Natural killer cell (primary cell): Measurements from ENCODE around the gene RHOT2. TPM values are rescaled to one million over a fixed set of nuclear protein-coding genes. Genes with fewer than 3 reads are reported as not detected.

Experiments used
- ATAC-seq, 3 donors: fragments of 150-1000 bp in 2 of 3; fragments of 200-7000 bp in 1 of 3; cut with Tn5 transposase; 1 replicate in 1 of 3; 2 replicates in 2 of 3; pipeline ENCODE4 v1.10.0; 2021; ENCODE audit warnings: mild to moderate bottlenecking in 2 of 3, moderate library complexity in 2 of 3
- DNase-seq, 2 donors: peaks; one replicate each; pipeline versions ENCODE4 v3.0.0 to v3.0.0-alpha.2; 2013 to 2021; ENCODE audit warnings: mixed read lengths in 1 of 2
- H3K27ac ChIP-seq: one replicate; pipeline ENCODE4 v1.5.1; 2013; ENCODE audit warnings: mild to moderate bottlenecking, low read length
- H3K27me3 ChIP-seq: one replicate; pipeline ENCODE4 v1.6.1; 2013; ENCODE audit warnings: low read length; ENCODE audit not compliant: control insufficient read depth, insufficient read depth
- H3K36me3 ChIP-seq: one replicate; pipeline ENCODE4 v1.6.1; 2013; ENCODE audit warnings: low read length; ENCODE audit not compliant: control insufficient read depth, insufficient read depth
- H3K4me1 ChIP-seq: one replicate; pipeline ENCODE4 v1.6.1; 2013; ENCODE audit warnings: low read length; ENCODE audit not compliant: control insufficient read depth, insufficient read depth
- H3K4me3 ChIP-seq: one replicate; pipeline ENCODE4 v1.5.1; 2013; ENCODE audit warnings: low read length
- H3K9me3 ChIP-seq: one replicate; pipeline ENCODE4 v1.6.1; 2013; ENCODE audit warnings: low read length; ENCODE audit not compliant: control insufficient read depth, insufficient read depth
- H3K27ac Mint-ChIP-seq, 2 donors: one replicate each; pipeline ENCODE4 v1.8.0; 2022; ENCODE audit warnings: mild to moderate bottlenecking in 2 of 2, mixed read lengths in 2 of 2, moderate library complexity in 1 of 2
- H3K27me3 Mint-ChIP-seq, 2 donors: one replicate each; pipeline ENCODE4 v1.8.0; 2022; ENCODE audit warnings: low read depth in 2 of 2, mixed read lengths in 2 of 2
- H3K36me3 Mint-ChIP-seq: one replicate; pipeline ENCODE4 v1.8.0; 2022; ENCODE audit warnings: mixed read lengths
- H3K4me1 Mint-ChIP-seq, 2 donors: one replicate each; pipeline ENCODE4 v1.8.0; 2022; ENCODE audit warnings: mixed read lengths in 2 of 2
- H3K4me3 Mint-ChIP-seq: one replicate; pipeline ENCODE4 v1.8.0; 2022; ENCODE audit warnings: mild to moderate bottlenecking, moderate library complexity, mixed read lengths
- H3K9me3 Mint-ChIP-seq, 2 donors: one replicate each; pipeline ENCODE4 v1.8.0; 2022; ENCODE audit warnings: mixed read lengths in 2 of 2
- CTCF ChIP-seq: fragments of 200-600 bp; IDR thresholded peaks from one replicate; pipeline ENCODE4 v1.8.0; 2022; ENCODE audit warnings: antibody characterized with exemption
- WGBS: methylation state at CpG from one replicate; pipeline ENCODE4 v1.1.7; 2013; ENCODE audit warnings: missing lambda C conversion rate; ENCODE audit not compliant: insufficient coverage; 5-methylcytosine and 5-hydroxymethylcytosine counted together
- intact Hi-C: fragments of 100-400 bp; cut with micrococcal nuclease; formaldehyde crosslinking; loops from one replicate; pipeline ENCODE4 v1.14.2; 2022
- total RNA-seq, 4 donors: library from RNA; stranded (reverse); fragments of 120-200 nt in 1 of 4; gene quantifications; one replicate each; pipeline versions ENCODE4 v1.2.3 to v1.2.4, GENCODE V29; 2013 to 2022

Gene RHOT2
- total RNA-seq, 3 donors from 2014 or later (not counting 1 experiment from before 2014, with no cell fraction given): 205 to 216 (median 211) TPM

- no peak overlapping the region for H3K4me3 Mint-ChIP-seq
- no peaks in the 10 kb centered on the region for H3K27me3 Mint-ChIP-seq
- intact Hi-C loops: no loop called here
- no peak for TF ChIP-seq CTCF
- no peak for DNase-seq
- no peaks in the 10 kb centered on the region for H3K27me3 ChIP-seq
- no peaks in the 10 kb centered on the region for H3K4me1 ChIP-seq
- ATAC-seq: no peak
- no peak overlapping the region for H3K27ac ChIP-seq
- 95% methylated on average over 21 of the region's 21 CpGs for WGBS
- H3K27ac Mint-ChIP-seq: no peak overlapping the region
- H3K4me1 Mint-ChIP-seq: peaks cover 0 to 5% of the 10 kb centered on the region in 2 donors
- H3K36me3 ChIP-seq: peaks cover 4% of the 10 kb centered on the region
- no peak overlapping the region for H3K4me3 ChIP-seq
- H3K9me3 Mint-ChIP-seq: no peaks in the 10 kb centered on the region
- H3K9me3 ChIP-seq: no peaks in the 10 kb centered on the region
- H3K36me3 Mint-ChIP-seq: no peaks in the 10 kb centered on the region
Measured at GRCh38 chr16:621526-622105, 46.3 kb upstream of the RHOT2 start.

GRCh38 chr16:622920-623280 is 45.0 kb upstream of the RHOT2 start:
- no peaks in the 10 kb centered on the region for H3K27me3 ChIP-seq
- H3K9me3 ChIP-seq: no peaks in the 10 kb centered on the region
- H3K36me3 ChIP-seq: peaks cover 4% of the 10 kb centered on the region
- H3K4me3 ChIP-seq: no peak overlapping the region
- Mint-ChIP-seq H3K27me3 (no peaks in the 10 kb centered on the region), H3K4me3 (no peak overlapping the region), H3K9me3 (no peaks in the 10 kb centered on the region), H3K36me3 (no peaks in the 10 kb centered on the region), H3K4me1 (peaks cover 0 to 5% of the 10 kb centered on the region in 2 donors), H3K27ac (no peak overlapping the region)
- H3K27ac ChIP-seq: no peak overlapping the region
- ATAC-seq: no peak
- no peak for DNase-seq
- 96% methylated on average over 17 of the region's 17 CpGs for whole genome bisulfite sequencing
- intact Hi-C loops: no loop called here
- TF ChIP-seq CTCF: no peak
- no peaks in the 10 kb centered on the region for H3K4me1 ChIP-seq

- Mint-ChIP-seq H3K27me3 (no peaks in the 10 kb centered on the region), H3K4me1 (no peaks in the 10 kb centered on the region), H3K4me3 (no peak overlapping the region), H3K36me3 (no peaks in the 10 kb centered on the region), H3K9me3 (no peaks in the 10 kb centered on the region), H3K27ac (no peak overlapping the region)
- H3K27ac ChIP-seq: no peak overlapping the region
- H3K27me3 ChIP-seq: no peaks in the 10 kb centered on the region
- no peaks in the 10 kb centered on the region for H3K9me3 ChIP-seq
- 93% methylated on average over 10 of the region's 10 CpGs for WGBS
- no peaks in the 10 kb centered on the region for H3K4me1 ChIP-seq
- TF ChIP-seq CTCF: no peak
- H3K4me3 ChIP-seq: no peak overlapping the region
- peaks cover 9% of the 10 kb centered on the region for H3K36me3 ChIP-seq
- ATAC-seq (no peak), DNase-seq (no peak)
- intact Hi-C loops: no loop called here
Measured at GRCh38 chr16:624526-625070, 43.3 kb upstream of the RHOT2 start.
